Activated B cell treated with CpG ODN at 0.5 μM for 24 hours (primary cell): ENCODE results near the gene S100A10. TPM values are rescaled to one million over a fixed set of nuclear protein-coding genes. Genes with fewer than 3 reads are reported as not detected.

Source experiments
- ATAC-seq: fragments of 200-7000 bp; cut with Tn5 transposase; one replicate; pipeline ENCODE4 v1.10.0; 2021; ENCODE audit warnings: low read depth, mild to moderate bottlenecking, moderate library complexity
- CTCF ChIA-PET: fragments of 350-600 bp; sonication (Branson Sonifier 250); formaldehyde crosslinking; loops from one replicate; lab custom pipeline; 2021; ENCODE audit warnings: antibody characterized with exemption; lab: Charles Lee
- POLR2A ChIA-PET: fragments of 350-600 bp; sonication (Branson Sonifier 250); formaldehyde crosslinking; loops from one replicate; lab custom pipeline; 2021; ENCODE audit warnings: antibody characterized with exemption; lab: Charles Lee
- DNase-seq: peaks from one replicate; pipeline ENCODE4 v3.0.0; 2022
- H3K27ac Mint-ChIP-seq: one replicate; pipeline ENCODE4 v1.8.0; 2020; ENCODE audit warnings: mixed read lengths
- H3K27me3 Mint-ChIP-seq: one replicate; pipeline ENCODE4 v1.8.0; 2021; ENCODE audit warnings: mixed read lengths
- H3K36me3 Mint-ChIP-seq: one replicate; pipeline ENCODE4 v1.8.0; 2021; ENCODE audit warnings: low read depth, mixed read lengths
- H3K4me1 Mint-ChIP-seq: one replicate; pipeline ENCODE4 v1.8.0; 2021; ENCODE audit warnings: mixed read lengths
- H3K4me3 Mint-ChIP-seq: one replicate; pipeline ENCODE4 v1.8.0; 2020; ENCODE audit warnings: mild to moderate bottlenecking, mixed read lengths
- H3K9me3 Mint-ChIP-seq: one replicate; pipeline ENCODE4 v1.8.0; 2020; ENCODE audit warnings: mixed read lengths
- intact Hi-C: fragments of 100-400 bp; cut with micrococcal nuclease; formaldehyde crosslinking; loops from one replicate; pipeline ENCODE4 v1.15.1; 2024
- total RNA-seq: library from RNA; stranded (reverse); gene quantifications from 2 replicates; pipeline ENCODE4 v1.2.3, GENCODE V29; 2022
- TF ChIP-seq, protein P1 (sequence below): fragments of 200-600 bp; IDR thresholded peaks from one replicate; pipeline ENCODE4 v1.8.0; 2022; ENCODE audit warnings: antibody characterized with exemption, mild to moderate bottlenecking

The S100A10 gene
- total RNA-seq, 1 donor from 2014 or later: 62.7 TPM

DNA sequence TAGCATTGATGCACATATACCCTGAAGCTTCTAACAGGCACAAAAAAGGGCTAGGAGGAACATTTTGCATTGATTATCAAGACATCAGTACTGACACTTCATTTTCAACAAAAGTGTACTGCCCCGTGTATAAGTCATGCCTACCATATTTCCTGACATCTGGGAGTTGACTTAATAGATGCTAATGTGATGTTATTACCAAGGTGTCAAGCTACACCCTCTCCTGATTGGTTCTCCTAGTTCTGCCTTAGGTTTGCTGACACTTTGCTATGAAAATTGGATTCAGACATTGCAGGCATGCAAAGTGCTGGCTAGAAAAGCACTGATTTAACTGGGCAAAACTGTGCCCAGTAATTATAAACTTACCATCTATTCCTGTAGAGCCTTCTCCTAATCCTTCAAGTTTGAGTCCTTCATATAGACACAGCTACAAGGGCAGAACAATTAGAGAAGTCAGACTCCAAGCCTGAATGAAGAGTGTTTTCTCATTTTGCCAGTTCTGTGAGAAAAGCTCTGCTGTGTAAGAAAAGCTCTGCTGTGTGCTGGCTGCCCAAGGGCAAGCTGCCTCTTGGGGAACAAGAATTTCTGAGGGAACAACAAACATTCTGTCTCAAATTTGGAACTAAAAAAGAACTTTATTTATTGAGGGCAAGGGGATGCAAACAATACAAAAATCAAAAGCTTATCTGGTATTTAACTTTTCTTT, 11.2 kb downstream of the S100A10 start:
- Mint-ChIP-seq H3K4me3 (no peak overlapping the region), H3K27me3 (peaks cover 3% of the 10 kb centered on the region), H3K4me1 (peaks cover 18% of the 10 kb centered on the region), H3K36me3 (peaks cover 55% of the 10 kb centered on the region), H3K9me3 (no peaks in the 10 kb centered on the region), H3K27ac (no peak overlapping the region)
- intact Hi-C loops: no loop called here
- DNase-seq: no peak
- ATAC-seq: no peak
- POLR2A ChIA-PET: no interaction called here
- TF ChIP-seq, protein P1, sequence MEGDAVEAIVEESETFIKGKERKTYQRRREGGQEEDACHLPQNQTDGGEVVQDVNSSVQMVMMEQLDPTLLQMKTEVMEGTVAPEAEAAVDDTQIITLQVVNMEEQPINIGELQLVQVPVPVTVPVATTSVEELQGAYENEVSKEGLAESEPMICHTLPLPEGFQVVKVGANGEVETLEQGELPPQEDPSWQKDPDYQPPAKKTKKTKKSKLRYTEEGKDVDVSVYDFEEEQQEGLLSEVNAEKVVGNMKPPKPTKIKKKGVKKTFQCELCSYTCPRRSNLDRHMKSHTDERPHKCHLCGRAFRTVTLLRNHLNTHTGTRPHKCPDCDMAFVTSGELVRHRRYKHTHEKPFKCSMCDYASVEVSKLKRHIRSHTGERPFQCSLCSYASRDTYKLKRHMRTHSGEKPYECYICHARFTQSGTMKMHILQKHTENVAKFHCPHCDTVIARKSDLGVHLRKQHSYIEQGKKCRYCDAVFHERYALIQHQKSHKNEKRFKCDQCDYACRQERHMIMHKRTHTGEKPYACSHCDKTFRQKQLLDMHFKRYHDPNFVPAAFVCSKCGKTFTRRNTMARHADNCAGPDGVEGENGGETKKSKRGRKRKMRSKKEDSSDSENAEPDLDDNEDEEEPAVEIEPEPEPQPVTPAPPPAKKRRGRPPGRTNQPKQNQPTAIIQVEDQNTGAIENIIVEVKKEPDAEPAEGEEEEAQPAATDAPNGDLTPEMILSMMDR: no peak
- CTCF ChIA-PET: interaction anchor here (0.5 to 2.0 kb wide), 5 partner anchors 14 to 440 kb away, joined by 3 to 15 read pairs (median 6); no protein-coding TSS in a partner anchor

DNA sequence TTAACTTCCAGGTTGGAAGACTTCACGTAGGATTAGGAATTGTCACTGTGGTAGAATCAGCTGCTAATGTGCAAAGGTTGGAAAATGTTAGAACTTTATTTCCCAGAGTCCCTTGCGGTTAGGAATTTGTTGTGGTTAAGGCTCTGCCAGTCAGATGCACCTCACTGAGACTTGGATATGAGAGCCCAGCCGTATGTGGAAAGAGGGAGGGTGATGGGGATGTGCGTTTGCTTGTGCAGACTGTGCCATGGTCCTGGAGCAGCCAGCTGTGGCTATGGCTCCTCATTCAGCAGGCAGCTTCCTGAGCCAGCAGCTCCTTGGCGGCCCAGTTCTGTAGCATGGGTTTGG, 12.5 kb downstream of the S100A10 start:
- no peaks in the 10 kb centered on the region for H3K9me3 Mint-ChIP-seq

DNA sequence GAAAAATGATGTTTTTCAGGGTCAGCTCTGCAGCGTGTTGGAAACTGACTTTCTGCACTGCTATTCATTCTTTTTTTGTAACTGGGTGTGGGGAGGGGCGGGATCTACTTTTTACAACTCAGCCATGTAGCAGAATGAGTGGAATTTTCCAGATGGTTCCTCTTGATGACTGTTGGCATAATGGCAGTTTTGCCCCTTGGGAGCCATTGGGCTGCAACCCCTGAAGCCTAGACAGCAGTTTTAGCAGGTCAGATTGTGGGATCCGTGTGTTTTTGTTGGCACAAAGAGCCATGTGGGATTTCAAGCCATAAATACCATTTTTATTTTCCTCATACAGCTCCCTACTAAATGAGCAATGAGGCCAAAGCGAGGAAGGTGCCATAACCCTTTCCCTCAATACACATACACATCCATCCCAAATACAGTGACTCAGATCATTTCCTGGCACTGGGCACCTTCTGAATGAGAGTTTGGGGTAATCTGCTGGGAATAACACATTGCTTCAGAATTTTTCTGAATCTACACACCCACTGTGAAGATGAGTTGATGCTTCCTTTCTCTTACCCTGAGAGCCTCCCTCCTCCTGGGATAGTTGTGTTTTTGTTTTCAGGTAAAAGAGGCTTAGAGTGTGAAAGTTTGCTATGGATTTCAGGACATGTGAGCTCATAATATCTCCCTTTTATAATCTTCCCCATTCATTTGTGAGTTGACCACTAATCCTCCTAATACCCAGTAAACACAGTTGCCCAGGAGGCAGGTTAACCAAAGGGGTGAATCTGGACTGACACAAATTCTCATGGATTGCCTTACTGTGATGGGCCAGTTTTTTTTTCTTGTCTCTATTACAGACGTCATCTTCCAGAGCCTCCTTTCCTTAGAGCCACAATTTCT, 13.1 kb downstream of the S100A10 start:
- no peaks in the 10 kb centered on the region for H3K9me3 Mint-ChIP-seq
- H3K4me1 Mint-ChIP-seq: peaks cover 11% of the 10 kb centered on the region
- POLR2A ChIA-PET: interaction anchor here (0.6 kb wide), 1 partner anchor 16 kb away, joined by 5 read pairs; no protein-coding TSS in a partner anchor
- TF ChIP-seq, protein P1: no peak
- peaks cover 45% of the 10 kb centered on the region for H3K36me3 Mint-ChIP-seq
- H3K4me3 Mint-ChIP-seq: no peak overlapping the region
- no peak for DNase-seq
- H3K27ac Mint-ChIP-seq: no peak overlapping the region
- ATAC-seq: no peak
- intact Hi-C loops: no loop called here
- peaks cover 3% of the 10 kb centered on the region for H3K27me3 Mint-ChIP-seq
- CTCF ChIA-PET: interaction anchor here (0.8 kb wide), 1 partner anchor 131 kb away, joined by 3 read pairs; no protein-coding TSS in a partner anchor

More for the DNA sequence above, 12.5 kb downstream of the S100A10 start:
- Mint-ChIP-seq H3K4me3 (no peak overlapping the region), H3K36me3 (peaks cover 51% of the 10 kb centered on the region), H3K27me3 (peaks cover 3% of the 10 kb centered on the region), H3K27ac (no peak overlapping the region), H3K4me1 (peaks cover 11% of the 10 kb centered on the region)
- ATAC-seq (no peak), DNase-seq (no peak)
- ChIA-PET CTCF (interaction anchor here (0.8 kb wide), 1 partner anchor 132 kb away, joined by 3 read pairs; no protein-coding TSS in a partner anchor), POLR2A (interaction anchor here (0.6 kb wide), 1 partner anchor 16 kb away, joined by 5 read pairs; no protein-coding TSS in a partner anchor)
- intact Hi-C loops: no loop called here
- TF ChIP-seq, protein P1: no peak

DNA sequence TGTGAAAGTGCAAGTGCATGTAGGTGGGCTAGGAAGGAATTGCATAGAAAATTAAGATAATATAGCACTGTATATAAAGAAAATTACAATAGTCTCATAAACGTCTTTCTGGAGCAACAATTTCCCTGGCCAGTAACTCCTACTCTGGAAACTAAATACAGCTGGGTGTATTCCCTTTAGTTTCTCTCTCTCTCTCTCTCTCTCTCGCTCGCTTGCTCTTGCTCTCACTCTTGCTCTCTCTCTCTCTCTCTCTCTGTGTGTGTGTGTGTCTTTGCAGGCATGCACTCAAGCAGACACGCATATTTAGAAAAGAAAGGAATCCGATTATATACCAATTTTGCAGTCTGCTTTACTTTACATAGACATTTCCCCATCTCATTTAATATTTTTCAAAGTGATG, 14.7 kb downstream of the S100A10 start:
- Mint-ChIP-seq H3K9me3 (no peaks in the 10 kb centered on the region), H3K4me3 (no peak overlapping the region), H3K27ac (no peak overlapping the region), H3K4me1 (peaks cover under 1% of the 10 kb centered on the region), H3K27me3 (peaks cover 5% of the 10 kb centered on the region), H3K36me3 (peaks cover 30% of the 10 kb centered on the region)
- CTCF ChIA-PET: no interaction called here
- DNase-seq (no peak), ATAC-seq (no peak)
- TF ChIP-seq, protein P1: no peak
- intact Hi-C loops: no loop called here
- POLR2A ChIA-PET: no interaction called here
